ENCODE results near the gene ZMYND11. TPM values are rescaled to one million over a fixed set of nuclear protein-coding genes. Genes with fewer than 3 reads are reported as not detected.

ZMYND11 gene
- total RNA-seq, 4 donors from 2014 or later: 28.9 to 132 (median 37.2) TPM

DNA sequence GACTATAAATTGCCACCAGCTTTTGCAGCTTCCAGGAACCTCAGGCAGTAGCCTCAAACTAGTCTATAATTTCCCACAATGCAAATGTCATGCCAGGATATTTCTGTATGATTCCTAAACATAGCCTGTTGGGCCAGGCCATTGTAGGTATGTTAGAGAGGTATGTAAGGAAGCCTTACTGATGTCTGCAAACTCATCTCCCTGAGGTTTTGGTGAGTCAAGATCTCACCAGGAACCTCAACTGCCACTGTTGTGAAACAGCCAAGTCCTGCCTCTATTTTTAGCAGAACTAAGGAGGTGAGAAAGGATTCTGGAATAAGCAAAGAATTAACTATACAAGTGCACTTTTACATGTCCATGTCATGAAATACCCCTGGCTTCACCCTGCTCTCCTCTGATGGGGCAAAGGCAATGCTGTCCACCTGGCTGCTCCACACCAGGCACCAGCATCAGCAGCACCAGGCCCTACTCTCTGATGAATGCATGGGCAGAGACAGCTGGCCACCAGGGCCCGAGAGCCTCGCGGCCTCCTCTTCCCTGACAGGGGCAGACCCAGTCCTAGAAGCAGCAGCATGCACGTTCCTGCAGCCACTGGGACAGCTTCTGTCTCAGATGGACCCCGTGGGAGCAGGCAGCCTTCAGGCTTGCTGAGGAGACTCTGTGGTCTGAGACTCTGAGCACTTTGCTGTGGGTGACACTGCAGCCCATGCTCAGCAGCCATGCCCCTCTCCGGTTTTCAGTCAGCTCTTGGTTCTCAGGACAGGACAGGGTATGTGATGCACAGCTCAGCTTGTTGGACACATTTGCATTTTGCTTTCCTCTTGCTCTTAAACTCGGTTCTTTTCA lies 147.3 kb downstream of the ZMYND11 start:
- Histone ChIP-seq H3K9me3 (no peaks in the 10 kb centered on the region), H3K36me3 (peaks cover 0 to 67% (median 0%) of the 10 kb centered on the region in 3 donors), H3K4me1 (no peaks in the 10 kb centered on the region), H3K27me3 (no peaks in the 10 kb centered on the region), H3K4me3 (no peak overlapping the region), H3K27ac (peak overlapping the region in 1 of 4 donors; percentile 29)
- TF ChIP-seq, protein P1, sequence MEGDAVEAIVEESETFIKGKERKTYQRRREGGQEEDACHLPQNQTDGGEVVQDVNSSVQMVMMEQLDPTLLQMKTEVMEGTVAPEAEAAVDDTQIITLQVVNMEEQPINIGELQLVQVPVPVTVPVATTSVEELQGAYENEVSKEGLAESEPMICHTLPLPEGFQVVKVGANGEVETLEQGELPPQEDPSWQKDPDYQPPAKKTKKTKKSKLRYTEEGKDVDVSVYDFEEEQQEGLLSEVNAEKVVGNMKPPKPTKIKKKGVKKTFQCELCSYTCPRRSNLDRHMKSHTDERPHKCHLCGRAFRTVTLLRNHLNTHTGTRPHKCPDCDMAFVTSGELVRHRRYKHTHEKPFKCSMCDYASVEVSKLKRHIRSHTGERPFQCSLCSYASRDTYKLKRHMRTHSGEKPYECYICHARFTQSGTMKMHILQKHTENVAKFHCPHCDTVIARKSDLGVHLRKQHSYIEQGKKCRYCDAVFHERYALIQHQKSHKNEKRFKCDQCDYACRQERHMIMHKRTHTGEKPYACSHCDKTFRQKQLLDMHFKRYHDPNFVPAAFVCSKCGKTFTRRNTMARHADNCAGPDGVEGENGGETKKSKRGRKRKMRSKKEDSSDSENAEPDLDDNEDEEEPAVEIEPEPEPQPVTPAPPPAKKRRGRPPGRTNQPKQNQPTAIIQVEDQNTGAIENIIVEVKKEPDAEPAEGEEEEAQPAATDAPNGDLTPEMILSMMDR (IDR thresholded peaks at IDR 0.05): no peak
- no peak for TF ChIP-seq POLR2A (IDR thresholded peaks at IDR 0.05)
- no peak for DNase-seq

DNA sequence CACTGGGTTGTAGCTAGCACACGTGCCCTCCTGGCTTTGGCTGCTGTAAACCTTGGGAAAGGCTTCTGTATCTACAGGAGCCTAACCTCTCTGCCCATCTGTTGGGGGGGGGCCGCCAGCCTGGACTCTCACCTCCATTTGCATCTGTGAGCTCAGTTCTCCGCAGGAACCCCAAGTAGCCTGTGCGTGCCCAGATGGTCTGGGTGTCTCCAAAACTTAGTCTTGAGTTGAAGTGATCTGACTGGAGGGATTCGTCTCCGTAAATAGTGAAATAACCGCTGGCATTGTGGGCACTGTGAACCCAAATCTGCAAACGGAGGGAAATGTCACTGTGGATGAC lies 147.9 kb downstream of the ZMYND11 start:
- H3K27ac ChIP-seq: peak overlapping the region in 1 of 4 donors; percentile 29
- no peak for DNase-seq
- peaks cover 0 to 61% (median 0%) of the 10 kb centered on the region in 3 donors for H3K36me3 ChIP-seq
- no peaks in the 10 kb centered on the region for H3K27me3 ChIP-seq
- no peak for TF ChIP-seq POLR2A (IDR thresholded peaks at IDR 0.05)
- TF ChIP-seq, protein P1 (IDR thresholded peaks at IDR 0.05): no peak
- H3K9me3 ChIP-seq: no peaks in the 10 kb centered on the region
- H3K4me1 ChIP-seq: no peaks in the 10 kb centered on the region
- no peak overlapping the region for H3K4me3 ChIP-seq

DNA sequence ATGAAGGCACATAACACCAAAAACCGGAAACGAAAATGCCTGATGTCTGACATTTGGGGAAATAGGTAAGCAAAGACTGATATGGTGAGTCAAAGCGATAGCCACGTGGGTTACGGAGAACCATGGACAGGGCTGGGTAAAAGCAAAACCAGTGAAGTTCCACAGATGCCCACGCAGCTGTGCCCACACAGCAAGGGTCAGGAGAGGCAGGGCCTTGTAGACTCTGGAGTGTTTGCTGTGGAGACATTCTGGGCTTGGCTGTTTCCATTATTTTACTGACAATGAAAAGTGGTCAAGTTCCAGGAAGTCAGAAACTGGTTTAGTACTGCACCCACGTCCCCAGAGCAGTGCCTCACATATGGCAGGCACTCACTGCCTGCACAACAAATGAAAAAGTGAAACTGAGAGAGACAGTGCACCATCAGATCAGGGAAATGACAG lies 148.7 kb downstream of the ZMYND11 start:
- Histone ChIP-seq H3K4me3 (no peak overlapping the region), H3K36me3 (peaks cover 0 to 64% (median 0%) of the 10 kb centered on the region in 3 donors), H3K27ac (peak overlapping the region in 1 of 4 donors; percentile 47), H3K9me3 (no peaks in the 10 kb centered on the region), H3K4me1 (no peaks in the 10 kb centered on the region), H3K27me3 (no peaks in the 10 kb centered on the region)
- DNase-seq: peak in 2 of 3 donors; percentile 64 to 67
- TF ChIP-seq, protein P1 (IDR thresholded peaks at IDR 0.05): no peak
- TF ChIP-seq POLR2A (IDR thresholded peaks at IDR 0.05): no peak

DNA sequence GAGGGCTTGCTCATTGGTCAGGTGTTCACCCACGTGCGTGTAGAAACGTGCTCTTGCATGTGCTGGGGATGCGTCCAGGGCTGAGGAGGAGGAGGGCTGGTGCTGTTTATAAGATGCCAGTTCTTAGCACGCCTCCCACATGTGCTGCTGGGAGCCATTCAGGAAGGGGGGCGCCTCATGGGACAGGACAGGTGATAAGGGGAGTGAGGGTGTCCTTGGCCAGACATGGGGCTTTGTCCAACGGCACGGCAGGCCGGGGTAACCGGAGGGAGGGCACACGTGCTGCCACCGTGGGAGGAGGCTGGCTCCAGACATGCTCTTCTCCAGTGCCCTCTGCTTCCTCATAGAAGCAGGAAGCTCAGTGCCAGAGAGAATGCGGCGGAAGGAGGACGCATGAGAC lies 150.0 kb downstream of the ZMYND11 start:
- no peak for DNase-seq
- Histone ChIP-seq H3K27me3 (no peaks in the 10 kb centered on the region), H3K4me3 (no peak overlapping the region), H3K27ac (no peak overlapping the region), H3K36me3 (peaks cover 0 to 64% (median 0%) of the 10 kb centered on the region in 3 donors), H3K4me1 (no peaks in the 10 kb centered on the region), H3K9me3 (no peaks in the 10 kb centered on the region)
- TF ChIP-seq, protein P1 (IDR thresholded peaks at IDR 0.05): no peak
- no peak for TF ChIP-seq POLR2A (IDR thresholded peaks at IDR 0.05)

DNA sequence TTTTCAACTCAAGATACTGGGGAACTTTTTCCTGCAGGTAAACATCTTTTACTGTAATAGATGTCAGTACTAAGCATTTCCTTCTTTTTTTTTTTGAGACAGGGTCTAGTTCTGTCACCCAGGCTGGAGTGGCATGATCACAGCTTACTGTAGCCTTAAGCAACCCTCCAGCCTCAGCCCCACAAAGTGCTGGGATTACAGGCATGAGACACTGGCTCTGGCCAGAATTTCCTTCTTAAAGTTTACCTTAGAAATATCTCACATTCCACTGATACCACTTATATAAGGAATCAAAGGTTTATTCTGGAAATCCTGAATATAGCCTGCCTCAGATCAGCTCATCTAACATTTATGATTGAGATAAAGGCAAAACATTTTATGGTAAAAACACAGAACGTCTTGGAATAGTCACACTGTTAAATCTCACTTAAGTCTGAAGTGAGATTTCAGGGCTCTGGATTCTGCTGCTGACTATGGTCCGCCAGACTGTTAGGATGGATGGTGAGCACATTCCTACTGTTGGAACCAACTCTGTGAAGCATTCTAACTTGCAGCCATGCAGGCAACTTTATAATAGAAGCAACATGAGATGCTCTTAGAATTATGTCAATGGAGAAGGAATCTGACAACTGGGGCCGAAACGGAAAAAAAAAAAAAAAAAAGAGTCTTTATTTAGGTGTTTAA lies 151.9 kb downstream of the ZMYND11 start:
- Histone ChIP-seq H3K4me1 (no peaks in the 10 kb centered on the region), H3K27ac (no peak overlapping the region), H3K9me3 (no peaks in the 10 kb centered on the region), H3K36me3 (peaks cover 0 to 54% (median 0%) of the 10 kb centered on the region in 3 donors), H3K27me3 (no peaks in the 10 kb centered on the region), H3K4me3 (no peak overlapping the region)
- no peak for TF ChIP-seq POLR2A (IDR thresholded peaks at IDR 0.05)
- no peak for DNase-seq

DNA sequence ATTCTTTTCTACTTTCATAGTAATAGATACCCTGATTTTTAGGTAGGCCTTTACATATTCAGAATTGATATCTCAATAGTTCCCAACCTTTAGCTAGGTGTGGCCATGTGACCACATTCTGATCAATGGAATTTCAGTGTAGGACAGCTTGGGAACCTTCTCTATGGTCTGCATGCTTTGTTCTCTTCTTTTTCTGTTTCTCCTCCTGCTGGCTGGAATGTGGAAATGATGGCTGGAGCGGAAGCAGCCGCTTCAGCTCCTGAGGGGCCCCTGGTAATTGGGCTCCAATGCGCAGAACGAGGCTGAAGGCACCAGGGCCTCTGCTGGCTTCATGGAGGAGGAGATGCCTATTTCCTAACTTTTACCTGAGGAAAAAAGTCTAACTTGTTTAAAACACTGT lies 152.6 kb downstream of the ZMYND11 start:
- Histone ChIP-seq H3K27ac (no peak overlapping the region), H3K9me3 (no peaks in the 10 kb centered on the region), H3K4me3 (no peak overlapping the region), H3K27me3 (no peaks in the 10 kb centered on the region), H3K4me1 (no peaks in the 10 kb centered on the region), H3K36me3 (peaks cover 0 to 50% (median 0%) of the 10 kb centered on the region in 3 donors)
- no peak for DNase-seq
- TF ChIP-seq POLR2A (IDR thresholded peaks at IDR 0.05): no peak
- TF ChIP-seq, protein P1 (IDR thresholded peaks at IDR 0.05): peak in 1 of 6 experiments; percentile 15

Measured in Peyer's patch (tissue), 4 donors.